Activated CD4-positive, alpha-beta memory T cell treated with anti-CD3 and anti-CD28 coated beads, Interleukin-2, amount 10 ng/mL, durations not matched to agents 7 days and 5 days (primary cell): ENCODE data around the gene TARM1. TPM values are rescaled to one million over a fixed set of nuclear protein-coding genes. Genes with fewer than 3 reads are reported as not detected.
"Not testable (repeated sequence)": the region's sequence is repeated elsewhere in the genome, so short reads cannot be mapped to it uniquely, and the experiment has no call there.

Source experiments
- CTCF ChIA-PET: fragments of 350-600 bp; sonication (Branson Sonifier 250); formaldehyde crosslinking; loops from one replicate; lab custom pipeline; 2021; ENCODE audit warnings: antibody characterized with exemption, inconsistent platforms; lab: Charles Lee
- POLR2A ChIA-PET: fragments of 350-600 bp; sonication (Branson Sonifier 250); formaldehyde crosslinking; loops from one replicate; lab custom pipeline; 2021; ENCODE audit warnings: antibody characterized with exemption; lab: Charles Lee
- DNase-seq: peaks from one replicate; pipeline ENCODE4 v3.0.0-alpha.2; 2020
- H3K27ac Mint-ChIP-seq: one replicate; pipeline ENCODE4 v1.8.0; 2021; ENCODE audit warnings: mild to moderate bottlenecking, mixed read lengths
- H3K27me3 Mint-ChIP-seq: one replicate; pipeline ENCODE4 v1.8.0; 2021; ENCODE audit warnings: mixed read lengths
- H3K36me3 Mint-ChIP-seq: one replicate; pipeline ENCODE4 v1.8.0; 2021; ENCODE audit warnings: low read depth, mixed read lengths
- H3K4me1 Mint-ChIP-seq: one replicate; pipeline ENCODE4 v1.8.0; 2021; ENCODE audit warnings: mixed read lengths
- H3K4me3 Mint-ChIP-seq: one replicate; pipeline ENCODE4 v1.8.0; 2021; ENCODE audit warnings: mild to moderate bottlenecking, mixed read lengths
- H3K9me3 Mint-ChIP-seq: one replicate; pipeline ENCODE4 v1.8.0; 2021; ENCODE audit warnings: mixed read lengths
- total RNA-seq, 2 experiments: library from RNA; stranded (reverse); gene quantifications; one replicate each; pipeline ENCODE4 v1.2.3, GENCODE V29; 2021

Gene TARM1
- total RNA-seq, 2 experiments from 2014 or later = not detected

- H3K27ac Mint-ChIP-seq = no peak overlapping the region
- H3K4me1 Mint-ChIP-seq = no peaks in the 10 kb centered on the region
- ChIA-PET POLR2A (no interaction called here), CTCF (interaction anchor here (1.8 kb wide), 1 partner anchor 250 kb away, joined by 5 read pairs; no protein-coding TSS in a partner anchor)
- H3K4me3 Mint-ChIP-seq = no peak overlapping the region
- H3K36me3 Mint-ChIP-seq = no peaks in the 10 kb centered on the region
- no peaks in the 10 kb centered on the region for H3K9me3 Mint-ChIP-seq
- H3K27me3 Mint-ChIP-seq = no peaks in the 10 kb centered on the region
- no peak for DNase-seq
Observed at GRCh38 chr19:54042989-54043388, 38.2 kb downstream of the TARM1 start.

- peaks cover 3% of the 10 kb centered on the region for H3K27me3 Mint-ChIP-seq
- no peak for DNase-seq
- ChIA-PET POLR2A (no interaction called here), CTCF (interaction anchor here (1.4 kb wide), 1 partner anchor 12 kb away, joined by 3 read pairs; no protein-coding TSS in a partner anchor)
- H3K36me3 Mint-ChIP-seq = no peaks in the 10 kb centered on the region
- H3K4me3 Mint-ChIP-seq = no peak overlapping the region
- no peaks in the 10 kb centered on the region for H3K9me3 Mint-ChIP-seq
- no peaks in the 10 kb centered on the region for H3K4me1 Mint-ChIP-seq
- H3K27ac Mint-ChIP-seq = no peak overlapping the region
Observed at GRCh38 chr19:54041969-54042606, 39.1 kb downstream of the TARM1 start.

GRCh38 chr19:54040003-54040402, 41.2 kb downstream of the TARM1 start:
- CTCF ChIA-PET = interaction anchor here (0.6 to 1.9 kb wide), 4 partner anchors 10 to 582 kb away, joined by 3 to 8 read pairs (median 3); no protein-coding TSS in a partner anchor
- Mint-ChIP-seq H3K4me3 (no peak overlapping the region), H3K27me3 (peaks cover 3% of the 10 kb centered on the region), H3K4me1 (no peaks in the 10 kb centered on the region), H3K9me3 (no peaks in the 10 kb centered on the region), H3K27ac (no peak overlapping the region), H3K36me3 (no peaks in the 10 kb centered on the region)
- POLR2A ChIA-PET = interaction anchor here (0.9 kb wide), 1 partner anchor 10 kb away, joined by 3 read pairs; no protein-coding TSS in a partner anchor
- no peak for DNase-seq

GRCh38 chr19:54036542-54036941, 44.6 kb downstream of the TARM1 start:
- H3K9me3 Mint-ChIP-seq, H3K27me3 Mint-ChIP-seq, H3K27ac Mint-ChIP-seq, POLR2A ChIA-PET, H3K4me3 Mint-ChIP-seq, H3K36me3 Mint-ChIP-seq, DNase-seq, H3K4me1 Mint-ChIP-seq, CTCF ChIA-PET: not testable (repeated sequence)

GRCh38 chr19:54035215-54036178, 45.7 kb downstream of the TARM1 start:
- Mint-ChIP-seq H3K27me3 (peaks cover 12% of the 10 kb centered on the region), H3K27ac (no peak overlapping the region), H3K36me3 (no peaks in the 10 kb centered on the region), H3K9me3 (no peaks in the 10 kb centered on the region), H3K4me3 (no peak overlapping the region), H3K4me1 (no peaks in the 10 kb centered on the region)
- DNase-seq = no peak
- POLR2A ChIA-PET = no interaction called here
- CTCF ChIA-PET = interaction anchor here (2.2 kb wide), 1 partner anchor 243 kb away, joined by 7 read pairs; no protein-coding TSS in a partner anchor

- POLR2A ChIA-PET = no interaction called here
- no peak overlapping the region for H3K27ac Mint-ChIP-seq
- H3K4me1 Mint-ChIP-seq = no peaks in the 10 kb centered on the region
- H3K27me3 Mint-ChIP-seq = peaks cover 17% of the 10 kb centered on the region
- no peaks in the 10 kb centered on the region for H3K36me3 Mint-ChIP-seq
- no peak for DNase-seq
- CTCF ChIA-PET = interaction anchor here (0.7 to 2.5 kb wide), 6 partner anchors 14 to 238 kb away, joined by 3 to 8 read pairs (median 5); partner anchors contain the start of gene CNOT3
- no peak overlapping the region for H3K4me3 Mint-ChIP-seq
- H3K9me3 Mint-ChIP-seq = no peaks in the 10 kb centered on the region
Observed at GRCh38 chr19:54030895-54031586, 50.1 kb downstream of the TARM1 start.

GRCh38 chr19:54029930-54030490, 51.2 kb downstream of the TARM1 start:
- Mint-ChIP-seq H3K27ac (no peak overlapping the region), H3K36me3 (no peaks in the 10 kb centered on the region), H3K9me3 (no peaks in the 10 kb centered on the region), H3K4me3 (no peak overlapping the region), H3K4me1 (no peaks in the 10 kb centered on the region), H3K27me3 (peaks cover 17% of the 10 kb centered on the region)
- DNase-seq = peak; percentile 65
- ChIA-PET CTCF (interaction anchor here (0.7 to 2.5 kb wide), 24 partner anchors 9 to 409 kb away, joined by 3 to 25 read pairs (median 4); partner anchors contain the start of gene PRKCG), POLR2A (interaction anchor here (0.5 to 1.1 kb wide), 2 partner anchors 9 to 144 kb away, joined by 3 read pairs; no protein-coding TSS in a partner anchor)

GRCh38 chr19:54029301-54029700, 51.9 kb downstream of the TARM1 start:
- H3K36me3 Mint-ChIP-seq = no peaks in the 10 kb centered on the region
- no peaks in the 10 kb centered on the region for H3K4me1 Mint-ChIP-seq
- ChIA-PET CTCF (interaction anchor here (1.0 to 2.5 kb wide), 15 partner anchors 10 to 238 kb away, joined by 3 to 25 read pairs (median 4); partner anchors contain the start of gene PRKCG), POLR2A (interaction anchor here (1.1 kb wide), 1 partner anchor 10 kb away, joined by 3 read pairs; no protein-coding TSS in a partner anchor)
- DNase-seq = no peak
- peaks cover 17% of the 10 kb centered on the region for H3K27me3 Mint-ChIP-seq
- no peaks in the 10 kb centered on the region for H3K9me3 Mint-ChIP-seq
- H3K27ac Mint-ChIP-seq = no peak overlapping the region
- no peak overlapping the region for H3K4me3 Mint-ChIP-seq

GRCh38 chr19:54026656-54027055, 54.5 kb downstream of the TARM1 start:
- H3K9me3 Mint-ChIP-seq = no peaks in the 10 kb centered on the region
- H3K27ac Mint-ChIP-seq = no peak overlapping the region
- ChIA-PET POLR2A (no interaction called here), CTCF (interaction anchor here (1.2 to 3.4 kb wide), 3 partner anchors 71 to 233 kb away, joined by 3 to 11 read pairs (median 4); no protein-coding TSS in a partner anchor)
- H3K36me3 Mint-ChIP-seq = no peaks in the 10 kb centered on the region
- DNase-seq = no peak
- H3K27me3 Mint-ChIP-seq = peaks cover 22% of the 10 kb centered on the region
- peaks cover 10% of the 10 kb centered on the region for H3K4me1 Mint-ChIP-seq
- no peak overlapping the region for H3K4me3 Mint-ChIP-seq

GRCh38 chr19:54024660-54025059, 56.5 kb downstream of the TARM1 start:
- Mint-ChIP-seq H3K4me3 (no peak overlapping the region), H3K36me3 (no peaks in the 10 kb centered on the region), H3K4me1 (peaks cover 24% of the 10 kb centered on the region)

GRCh38 chr19:54023191-54023590, 58.0 kb downstream of the TARM1 start:
- POLR2A ChIA-PET = interaction anchor here (1.6 kb wide), 1 partner anchor 157 kb away, joined by 4 read pairs; no protein-coding TSS in a partner anchor
- H3K27me3 Mint-ChIP-seq = peaks cover 6% of the 10 kb centered on the region
- peaks cover 35% of the 10 kb centered on the region for H3K4me1 Mint-ChIP-seq

More at GRCh38 chr19:54024660-54025059, 56.5 kb downstream of the TARM1 start:
- ChIA-PET CTCF (interaction anchor here (0.9 to 3.5 kb wide), 15 partner anchors 10 to 232 kb away, joined by 3 to 23 read pairs (median 4); partner anchors contain the start of gene CNOT3), POLR2A (no interaction called here)
- Mint-ChIP-seq H3K9me3 (no peaks in the 10 kb centered on the region), H3K27me3 (peaks cover 11% of the 10 kb centered on the region), H3K27ac (no peak overlapping the region)
- no peak for DNase-seq

More at GRCh38 chr19:54023191-54023590, 58.0 kb downstream of the TARM1 start:
- CTCF ChIA-PET = interaction anchor here (0.7 to 3.5 kb wide), 24 partner anchors 14 to 230 kb away, joined by 3 to 23 read pairs (median 4); partner anchors contain the start of gene MYADM
- no peak for DNase-seq
- H3K9me3 Mint-ChIP-seq = no peaks in the 10 kb centered on the region
- no peak overlapping the region for H3K4me3 Mint-ChIP-seq
- no peaks in the 10 kb centered on the region for H3K36me3 Mint-ChIP-seq
- H3K27ac Mint-ChIP-seq = no peak overlapping the region
